ENCODE results near the gene TECTA.

The TECTA gene

DNA sequence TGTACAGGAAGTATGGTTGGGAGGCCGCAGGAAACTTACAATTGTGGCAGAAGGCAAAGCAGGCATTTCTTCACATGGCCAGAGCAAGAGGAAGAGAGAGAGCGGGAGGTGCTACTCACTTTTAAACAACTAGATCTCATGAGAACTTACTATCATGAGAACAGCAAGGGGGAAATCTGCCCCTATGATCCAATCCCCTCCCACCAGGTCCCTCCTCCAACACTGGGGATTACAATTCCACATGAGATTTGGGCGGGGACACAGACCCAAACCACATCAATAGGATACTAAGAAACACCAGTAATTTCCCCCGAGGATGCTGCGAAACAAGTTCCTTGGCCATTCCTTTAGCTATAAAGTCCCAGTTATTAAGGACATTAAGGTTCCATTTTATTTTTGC, 97.4 kb downstream of the TECTA start:
- TF ChIP-seq, protein P1, sequence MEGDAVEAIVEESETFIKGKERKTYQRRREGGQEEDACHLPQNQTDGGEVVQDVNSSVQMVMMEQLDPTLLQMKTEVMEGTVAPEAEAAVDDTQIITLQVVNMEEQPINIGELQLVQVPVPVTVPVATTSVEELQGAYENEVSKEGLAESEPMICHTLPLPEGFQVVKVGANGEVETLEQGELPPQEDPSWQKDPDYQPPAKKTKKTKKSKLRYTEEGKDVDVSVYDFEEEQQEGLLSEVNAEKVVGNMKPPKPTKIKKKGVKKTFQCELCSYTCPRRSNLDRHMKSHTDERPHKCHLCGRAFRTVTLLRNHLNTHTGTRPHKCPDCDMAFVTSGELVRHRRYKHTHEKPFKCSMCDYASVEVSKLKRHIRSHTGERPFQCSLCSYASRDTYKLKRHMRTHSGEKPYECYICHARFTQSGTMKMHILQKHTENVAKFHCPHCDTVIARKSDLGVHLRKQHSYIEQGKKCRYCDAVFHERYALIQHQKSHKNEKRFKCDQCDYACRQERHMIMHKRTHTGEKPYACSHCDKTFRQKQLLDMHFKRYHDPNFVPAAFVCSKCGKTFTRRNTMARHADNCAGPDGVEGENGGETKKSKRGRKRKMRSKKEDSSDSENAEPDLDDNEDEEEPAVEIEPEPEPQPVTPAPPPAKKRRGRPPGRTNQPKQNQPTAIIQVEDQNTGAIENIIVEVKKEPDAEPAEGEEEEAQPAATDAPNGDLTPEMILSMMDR (IDR thresholded peaks at IDR 0.05; ENCODE audit: low read depth, low read length) = no peak
- no peak for DNase-seq (ENCODE audit: extremely low read depth, low read depth)

DNA sequence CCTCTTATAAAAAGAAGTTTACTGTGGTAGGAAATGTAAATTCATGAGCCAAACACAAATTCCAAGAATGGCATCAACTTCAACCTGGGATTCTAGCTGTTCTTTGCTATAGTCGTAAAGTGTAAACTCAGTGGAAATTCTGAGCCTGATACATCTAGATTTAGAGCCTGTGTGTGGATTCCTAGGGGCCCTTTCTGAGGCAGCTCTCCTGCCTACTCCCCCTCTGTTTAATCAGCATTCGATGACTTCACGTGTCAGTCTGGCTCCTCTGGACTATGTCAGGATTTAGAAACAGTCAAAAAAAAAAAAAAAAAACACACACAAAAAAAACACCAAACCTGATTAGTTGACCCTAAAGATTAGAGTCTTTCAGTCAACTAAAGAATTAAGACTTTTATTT, 98.5 kb downstream of the TECTA start:
- no peak for DNase-seq (ENCODE audit: extremely low read depth, low read depth)
- TF ChIP-seq, protein P1 (IDR thresholded peaks at IDR 0.05; ENCODE audit: low read depth, low read length) = no peak

DNA sequence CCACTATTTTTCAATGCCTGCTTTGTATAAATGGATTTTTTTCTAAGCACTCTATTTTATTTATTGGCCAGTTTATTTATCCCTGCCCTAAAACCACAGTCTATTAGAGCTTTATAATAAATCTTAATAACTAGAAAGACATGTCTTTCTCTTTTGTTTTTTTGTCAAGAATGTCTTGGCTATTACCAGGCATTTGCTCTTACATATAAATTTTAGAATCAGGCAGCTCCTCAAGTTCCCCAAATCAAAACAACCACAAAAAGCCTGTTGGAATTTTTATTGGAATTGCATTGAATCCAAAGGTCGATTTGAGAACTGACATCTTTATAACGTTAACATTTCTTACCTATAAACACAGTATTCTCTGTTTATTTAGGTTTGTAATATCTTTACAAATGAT, 105.8 kb downstream of the TECTA start:
- TF ChIP-seq, protein P1 (IDR thresholded peaks at IDR 0.05; ENCODE audit: low read depth, low read length) = no peak
- no peak for DNase-seq (ENCODE audit: extremely low read depth, low read depth)

DNA sequence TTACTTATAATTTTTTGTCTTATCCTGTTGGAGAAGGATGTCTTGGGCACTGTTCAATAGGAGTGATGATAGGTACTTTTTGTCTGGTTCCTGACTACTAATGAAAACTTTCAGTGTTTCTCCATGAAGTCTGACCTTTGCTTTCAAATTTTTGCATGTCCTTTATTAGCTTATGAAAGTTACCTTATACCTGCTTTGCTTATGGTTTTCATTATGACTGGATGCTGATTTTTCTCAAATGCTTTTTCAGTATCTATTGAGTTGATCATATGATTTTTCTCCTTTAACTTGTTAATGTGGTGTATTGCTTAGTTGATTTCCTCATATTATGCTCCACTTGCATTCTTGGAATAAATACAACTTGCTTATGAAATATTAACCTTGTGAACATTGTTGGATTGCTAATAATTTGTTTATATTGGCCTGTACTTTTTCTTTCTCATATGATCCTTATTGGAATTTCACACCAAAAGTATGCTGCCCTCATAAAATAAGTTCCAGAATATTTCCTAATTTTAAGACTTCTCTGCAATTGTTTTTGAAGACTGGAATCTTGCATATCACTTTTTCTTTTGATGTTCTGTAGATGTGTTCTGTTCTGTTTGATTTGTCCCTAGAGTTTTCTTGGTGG, 106.6 kb downstream of the TECTA start:
- TF ChIP-seq, protein P1 (IDR thresholded peaks at IDR 0.05; ENCODE audit: low read depth, low read length) = no peak
- no peak for DNase-seq (ENCODE audit: extremely low read depth, low read depth)

DNA sequence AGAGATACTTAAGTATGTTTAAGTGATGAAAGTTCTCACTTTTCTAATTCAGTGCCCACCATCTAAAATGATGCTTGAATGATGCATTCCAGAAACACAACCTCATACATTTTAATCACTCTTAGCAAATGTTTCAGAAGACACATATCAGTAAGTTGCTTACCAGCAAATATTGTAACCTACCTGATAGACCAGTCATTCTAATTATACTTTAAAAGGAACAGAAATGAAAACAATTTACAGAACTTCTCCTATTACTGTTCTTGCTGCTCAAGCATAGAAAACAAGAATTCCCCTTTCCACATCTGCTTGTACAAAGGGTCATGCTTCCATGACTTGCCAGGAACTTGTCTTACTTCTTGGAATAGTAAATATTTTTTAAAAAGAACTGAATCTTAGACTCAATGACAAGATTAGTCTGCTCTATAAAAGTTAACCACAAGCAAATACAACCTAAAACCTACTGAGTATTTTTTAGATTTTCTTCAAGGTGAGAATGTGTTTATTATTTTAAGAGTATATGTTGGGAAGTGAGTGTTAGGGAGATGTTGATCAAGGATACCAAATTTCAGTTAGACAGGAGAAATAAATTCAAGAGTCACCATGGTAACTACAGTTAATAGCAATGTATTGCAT, 109.5 kb downstream of the TECTA start:
- no peak for DNase-seq (ENCODE audit: extremely low read depth, low read depth)
- TF ChIP-seq, protein P1 (IDR thresholded peaks at IDR 0.05; ENCODE audit: low read depth, low read length) = no peak

DNA sequence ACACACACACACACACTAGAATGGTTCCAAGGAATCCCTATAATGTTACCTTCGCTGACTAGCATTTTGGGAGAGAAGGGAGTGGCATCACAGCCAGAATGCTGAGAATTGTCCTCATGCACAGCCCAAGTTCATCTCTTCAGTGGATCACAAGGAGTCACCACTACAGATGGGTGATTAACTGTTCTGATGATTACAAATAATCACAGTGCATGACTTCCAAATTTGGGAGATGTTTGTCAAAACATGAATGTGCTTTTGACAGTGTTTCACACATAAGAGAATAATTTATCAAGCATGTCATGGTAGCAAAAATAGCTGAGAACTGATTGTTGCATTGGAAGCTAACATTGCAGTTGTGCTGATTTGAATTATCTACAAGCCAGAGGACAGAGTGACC, 110.6 kb downstream of the TECTA start:
- DNase-seq (ENCODE audit: extremely low read depth, low read depth) = no peak

More for the DNA sequence above, 110.6 kb downstream of the TECTA start:
- TF ChIP-seq, protein P1 (IDR thresholded peaks at IDR 0.05; ENCODE audit: low read depth, low read length) = no peak

Data from AG09319 (cell line).